Measurements from ENCODE around the gene ZNF141.
"Not testable (repeated sequence)": the region's sequence is repeated elsewhere in the genome, so short reads cannot be mapped to it uniquely, and the experiment has no call there.

ZNF141 gene

GRCh38 chr4:384311-385010 lies 46.8 kb downstream of the ZNF141 start:
- DNase-seq (ENCODE audit: low read depth in 2 of 2, low spot score in 1 of 2): no peak

- DNase-seq (ENCODE audit: low read depth in 2 of 2, low spot score in 1 of 2): no peak
These were observed 48.5 kb downstream of the ZNF141 start for GRCh38 chr4:385934-386707.

GRCh38 chr4:386708-387105 lies 49.1 kb downstream of the ZNF141 start:
- no peak for DNase-seq (ENCODE audit: low read depth in 2 of 2, low spot score in 1 of 2)

- no peak for DNase-seq (ENCODE audit: low read depth in 2 of 2, low spot score in 1 of 2)
These were observed 66.4 kb downstream of the ZNF141 start for GRCh38 chr4:404006-404405.

DNA sequence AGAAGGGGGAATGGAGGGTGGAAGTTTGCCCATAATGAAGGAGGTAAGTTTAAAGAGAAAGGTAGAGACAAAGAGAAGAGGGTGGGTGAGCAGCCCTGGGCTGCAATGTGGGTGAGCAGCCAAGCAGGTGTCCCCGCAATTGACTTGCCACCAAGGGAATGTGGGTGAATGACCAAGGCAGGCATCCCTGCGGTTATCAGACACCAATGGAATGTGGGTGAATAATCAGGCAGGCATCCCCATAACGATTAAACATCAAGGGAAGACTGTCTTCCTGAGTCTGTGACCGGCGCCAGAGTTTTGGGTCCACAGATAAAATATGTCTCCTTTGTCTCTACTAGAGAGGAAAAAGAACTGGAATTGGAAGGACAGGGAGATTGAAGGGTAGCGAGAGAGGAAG lies 70.7 kb downstream of the ZNF141 start:
- not testable (repeated sequence) for DNase-seq (ENCODE audit: low read depth in 2 of 2, low spot score in 1 of 2)

DNA sequence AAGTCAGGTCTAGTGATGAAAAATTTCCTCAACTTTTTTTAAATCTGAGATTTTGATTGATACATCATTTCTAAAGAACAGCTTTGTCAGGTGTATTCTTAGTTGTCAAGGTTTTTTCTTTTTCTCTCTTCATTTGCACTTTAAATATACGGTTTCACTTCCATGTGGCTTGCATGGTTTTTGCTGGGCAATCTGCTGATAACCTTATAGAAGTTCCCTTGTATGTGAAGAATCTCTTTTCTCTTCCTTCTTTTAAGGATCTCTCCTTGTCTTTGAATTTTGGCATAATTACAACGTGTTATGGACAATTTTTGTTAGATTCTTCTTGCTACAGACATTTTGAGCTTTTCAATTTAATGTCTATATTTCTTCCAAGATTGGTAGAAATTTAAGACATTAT lies 85.0 kb downstream of the ZNF141 start:
- DNase-seq (ENCODE audit: low read depth in 2 of 2, low spot score in 1 of 2): no peak
